Neuronal stem cell (in vitro differentiated cells): Measurements from ENCODE around the gene CD59.
A peak's percentile ranks its signal among the peaks of the same experiment; 100 is the strongest.

Source experiments
- DNase-seq: peaks from one replicate; pipeline ENCODE4 v3.0.0-alpha.2; 2013; ENCODE audit warnings: low spot score
- H2AFZ ChIP-seq: one replicate; pipeline ENCODE4 v1.6.1; 2013; ENCODE audit warnings: mild to moderate bottlenecking, low read length, inconsistent platforms
- H2AK5ac ChIP-seq: 2 replicates; pipeline ENCODE4 v1.6.1; 2013; ENCODE audit warnings: low read depth, mild to moderate bottlenecking, inconsistent platforms, low read length, moderate library complexity, mixed read lengths
- H2BK120ac ChIP-seq: 2 replicates; pipeline ENCODE4 v1.6.1; 2013; ENCODE audit warnings: low read depth, mild to moderate bottlenecking, inconsistent platforms, low read length, moderate library complexity, mixed read lengths
- H2BK12ac ChIP-seq: one replicate; pipeline ENCODE4 v1.6.1; 2013; ENCODE audit warnings: low read length, inconsistent platforms
- H2BK15ac ChIP-seq: 2 replicates; pipeline ENCODE4 v1.6.1; 2013; ENCODE audit warnings: mild to moderate bottlenecking, low read length, inconsistent platforms, mixed read lengths
- H2BK5ac ChIP-seq: one replicate; pipeline ENCODE4 v1.6.1; 2013; ENCODE audit warnings: inconsistent platforms, mild to moderate bottlenecking, low read length, moderate library complexity
- H3K14ac ChIP-seq: one replicate; pipeline ENCODE4 v1.6.1; 2013; ENCODE audit warnings: low read length, inconsistent platforms
- H3K18ac ChIP-seq: 2 replicates; pipeline ENCODE4 v1.6.1; 2013; ENCODE audit warnings: low read length, inconsistent platforms
- H3K23ac ChIP-seq: 2 replicates; pipeline ENCODE4 v1.6.1; 2013; ENCODE audit warnings: low read depth, mild to moderate bottlenecking, mixed read lengths, low read length, inconsistent platforms; ENCODE audit not compliant: poor library complexity
- H3K27ac ChIP-seq: replicated peaks from 3 replicates; pipeline ENCODE4 v1.5.1; 2013; ENCODE audit warnings: low read length, inconsistent platforms
- H3K27me3 ChIP-seq, 3 experiments: 2 replicates each; pipeline ENCODE4 v1.6.1; 2013; ENCODE audit warnings: low read length in 3 of 3, mild to moderate bottlenecking in 2 of 3, inconsistent platforms in 1 of 3, low read depth in 1 of 3, mixed read lengths in 1 of 3, moderate library complexity in 1 of 3; ENCODE audit not compliant: control insufficient read depth in 3 of 3, insufficient read depth in 3 of 3
- H3K36me3 ChIP-seq, 2 donors: replicated peaks in 1 of 2; 2 replicates each; pipeline ENCODE4 v1.6.1; 2013; ENCODE audit warnings: low read length in 2 of 2; ENCODE audit not compliant: control insufficient read depth in 2 of 2, insufficient read depth in 2 of 2
- H3K4ac ChIP-seq: 2 replicates; pipeline ENCODE4 v1.6.1; 2013; ENCODE audit warnings: inconsistent platforms, mild to moderate bottlenecking, low read length, moderate library complexity
- H3K4me1 ChIP-seq, 2 donors: 1 replicate in 1 of 2; 2 replicates in 1 of 2; pipeline ENCODE4 v1.6.1; 2013; ENCODE audit warnings: low read length in 2 of 2, low read depth in 1 of 2; ENCODE audit not compliant: control insufficient read depth in 2 of 2, insufficient read depth in 1 of 2
- H3K4me2 ChIP-seq: one replicate; pipeline ENCODE4 v1.6.1; 2013; ENCODE audit warnings: mild to moderate bottlenecking, low read length, inconsistent platforms; ENCODE audit not compliant: insufficient read depth, poor library complexity, severe bottlenecking
- H3K4me3 ChIP-seq, 2 donors: 2 replicates each; pipeline ENCODE4 v1.5.1; 2013; ENCODE audit warnings: low read length in 2 of 2, mild to moderate bottlenecking in 2 of 2, inconsistent platforms in 1 of 2, moderate library complexity in 1 of 2
- H3K79me1 ChIP-seq: one replicate; pipeline ENCODE4 v1.6.1; 2013; ENCODE audit warnings: low read depth, mild to moderate bottlenecking, inconsistent platforms, low read length, moderate library complexity
- H3K9ac ChIP-seq: one replicate; pipeline ENCODE4 v1.6.1; 2013; ENCODE audit warnings: mild to moderate bottlenecking, low read depth, low read length, inconsistent platforms; ENCODE audit not compliant: poor library complexity
- H3K9me3 ChIP-seq, 2 donors: replicated peaks in 1 of 2; 2 replicates each; pipeline versions ENCODE3 to v1.6.1; 2013; ENCODE audit warnings: low read length in 2 of 2, mild to moderate bottlenecking in 2 of 2, inconsistent platforms in 1 of 2, low read depth in 1 of 2, mixed read lengths in 1 of 2, moderate library complexity in 1 of 2; ENCODE audit not compliant: control insufficient read depth in 2 of 2, insufficient read depth in 1 of 2
- H4K8ac ChIP-seq: one replicate; pipeline ENCODE4 v1.6.1; 2013; ENCODE audit warnings: low read depth, mild to moderate bottlenecking, inconsistent platforms, low read length, moderate library complexity
- H4K91ac ChIP-seq: one replicate; pipeline ENCODE4 v1.6.1; 2013; ENCODE audit warnings: low read length, low read depth, mild to moderate bottlenecking, inconsistent platforms; ENCODE audit not compliant: poor library complexity
- WGBS, 2 donors: extraction: QIAGEN DNeasy Blood & Tissue Kit; methylation state at CpG; one replicate each; pipeline ENCODE4 v1.1.7; 2013; ENCODE audit warnings: missing lambda C conversion rate in 2 of 2, mixed read lengths in 1 of 2; ENCODE audit not compliant: insufficient read length in 2 of 2, insufficient replicate concordance in 1 of 2; ENCODE audit errors: extremely low coverage in 2 of 2; 5-methylcytosine and 5-hydroxymethylcytosine counted together

The CD59 gene

DNA sequence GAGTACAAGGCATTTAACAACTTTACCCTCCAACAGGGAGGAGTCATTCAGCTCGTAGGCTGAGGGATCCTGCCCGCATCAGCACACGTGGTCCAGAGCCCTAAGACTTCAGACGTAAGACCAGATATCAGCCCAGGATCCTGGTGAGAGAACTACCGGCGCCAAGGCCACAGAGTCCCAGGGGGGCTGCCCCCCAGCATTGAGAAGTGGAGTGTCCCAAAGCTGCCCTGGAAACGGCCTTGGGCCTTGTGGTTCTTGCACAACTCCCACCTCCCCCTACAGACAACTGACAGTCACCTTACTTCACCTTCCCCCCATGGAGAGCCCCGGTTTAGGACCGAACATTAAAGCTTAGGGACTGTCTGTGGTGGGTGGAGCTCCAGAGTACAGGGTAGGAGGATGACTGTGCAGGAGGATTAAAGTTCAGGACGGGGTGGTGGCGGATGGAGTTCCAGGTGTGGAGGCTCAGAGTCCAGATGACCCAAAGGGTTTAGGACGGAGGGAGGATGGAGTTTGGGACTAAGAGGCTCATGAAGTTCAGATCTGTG lies 36.6 kb downstream of the CD59 start:
- Histone ChIP-seq H2BK120ac (no peak overlapping the region), H3K9me3 (peaks cover 0 to 3% of the 10 kb centered on the region in 2 donors), H3K27me3 (no peaks in the 10 kb centered on the region), H3K18ac (no peak overlapping the region), H3K27ac (no peak overlapping the region), H3K9ac (no peak overlapping the region), H3K4me2 (no peak overlapping the region), H2BK5ac (no peak overlapping the region), H2AFZ (peak overlapping the region; percentile 92), H3K23ac (peak overlapping the region; percentile 29), H3K79me1 (no peaks in the 10 kb centered on the region), H3K4ac (no peak overlapping the region), H3K4me1 (peaks cover 11 to 15% of the 10 kb centered on the region in 2 donors), H3K36me3 (no peaks in the 10 kb centered on the region), H4K91ac (no peak overlapping the region), H3K4me3 (no peak overlapping the region), H3K14ac (no peak overlapping the region), H4K8ac (no peak overlapping the region), H2BK12ac (no peak overlapping the region), H2BK15ac (no peak overlapping the region), H2AK5ac (no peak overlapping the region)
- DNase-seq = no peak
- WGBS, 2 donors = no CpG with 5 or more reads among the region's 12 CpGs

DNA sequence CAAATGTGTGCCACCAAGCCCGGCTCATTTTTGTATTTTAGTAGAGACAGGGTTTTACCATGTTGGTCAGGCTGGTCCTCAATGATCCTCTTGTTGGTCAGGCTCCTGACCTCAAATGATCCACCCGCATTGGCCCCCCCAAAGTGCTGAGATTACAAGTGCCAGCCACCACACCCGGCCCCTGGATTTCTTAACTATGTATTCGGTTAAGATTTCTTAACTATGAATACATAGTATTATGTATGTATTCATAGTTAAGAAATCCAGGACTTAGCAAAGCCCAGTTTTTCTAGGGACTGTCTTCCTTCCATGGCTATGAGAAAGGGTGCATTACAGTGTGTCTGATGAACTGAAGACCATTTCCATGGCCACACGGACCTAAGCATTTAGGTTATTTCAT lies 37.3 kb downstream of the CD59 start:
- Histone ChIP-seq H3K4me3 (no peak overlapping the region), H2AK5ac (no peak overlapping the region), H3K36me3 (no peaks in the 10 kb centered on the region), H2AFZ (no peak overlapping the region), H3K4ac (no peak overlapping the region), H3K9me3 (peaks cover 0 to 3% of the 10 kb centered on the region in 2 donors), H3K23ac (no peak overlapping the region), H4K91ac (no peak overlapping the region), H3K27me3 (no peaks in the 10 kb centered on the region), H2BK120ac (no peak overlapping the region), H3K79me1 (no peaks in the 10 kb centered on the region), H3K14ac (no peak overlapping the region), H3K9ac (no peak overlapping the region), H3K18ac (no peak overlapping the region), H3K4me1 (peaks cover 11 to 15% of the 10 kb centered on the region in 2 donors), H3K27ac (no peak overlapping the region), H2BK12ac (no peak overlapping the region), H2BK5ac (no peak overlapping the region), H3K4me2 (no peak overlapping the region), H2BK15ac (no peak overlapping the region), H4K8ac (no peak overlapping the region)
- no CpG with 5 or more reads among the region's 5 CpGs for WGBS, 2 donors
- no peak for DNase-seq

DNA sequence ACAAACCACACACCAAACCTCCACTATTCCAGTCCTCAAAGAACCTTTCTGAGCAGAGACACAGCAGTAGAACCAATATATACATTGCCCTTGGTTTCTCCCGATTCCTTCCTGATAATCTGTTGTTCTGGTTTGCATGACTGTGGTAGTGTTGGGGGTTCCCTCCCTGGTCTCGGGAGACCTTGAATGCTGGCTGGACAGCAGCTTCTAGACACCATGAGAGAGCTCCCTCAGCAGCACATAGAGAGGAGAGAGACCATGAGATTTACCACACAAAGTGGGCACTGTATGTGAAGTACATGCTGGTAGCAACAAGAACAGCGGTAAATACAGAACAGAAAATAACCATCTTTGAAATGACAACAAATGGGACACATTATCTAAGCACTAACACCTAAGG lies 38.2 kb downstream of the CD59 start:
- DNase-seq = no peak
- H3K4me3 ChIP-seq = no peak overlapping the region
- no peaks in the 10 kb centered on the region for H3K79me1 ChIP-seq
- peaks cover 13 to 15% of the 10 kb centered on the region in 2 donors for H3K4me1 ChIP-seq
- H3K27ac ChIP-seq = no peak overlapping the region
- no peak overlapping the region for H2AFZ ChIP-seq
- H4K91ac ChIP-seq = no peak overlapping the region
- no peak overlapping the region for H2BK120ac ChIP-seq
- no peak overlapping the region for H3K23ac ChIP-seq
- H3K36me3 ChIP-seq = no peaks in the 10 kb centered on the region
- no peak overlapping the region for H4K8ac ChIP-seq
- H3K9ac ChIP-seq = no peak overlapping the region
- H2BK15ac ChIP-seq = no peak overlapping the region
- H3K14ac ChIP-seq = no peak overlapping the region
- WGBS, 2 donors = no CpG with 5 or more reads among the region's 3 CpGs
- no peak overlapping the region for H2BK12ac ChIP-seq
- no peak overlapping the region for H3K18ac ChIP-seq
- H3K9me3 ChIP-seq = peaks cover 0 to 3% of the 10 kb centered on the region in 2 donors
- H2AK5ac ChIP-seq = no peak overlapping the region
- no peaks in the 10 kb centered on the region for H3K27me3 ChIP-seq
- H3K4ac ChIP-seq = no peak overlapping the region
- H3K4me2 ChIP-seq = no peak overlapping the region
- no peak overlapping the region for H2BK5ac ChIP-seq

DNA sequence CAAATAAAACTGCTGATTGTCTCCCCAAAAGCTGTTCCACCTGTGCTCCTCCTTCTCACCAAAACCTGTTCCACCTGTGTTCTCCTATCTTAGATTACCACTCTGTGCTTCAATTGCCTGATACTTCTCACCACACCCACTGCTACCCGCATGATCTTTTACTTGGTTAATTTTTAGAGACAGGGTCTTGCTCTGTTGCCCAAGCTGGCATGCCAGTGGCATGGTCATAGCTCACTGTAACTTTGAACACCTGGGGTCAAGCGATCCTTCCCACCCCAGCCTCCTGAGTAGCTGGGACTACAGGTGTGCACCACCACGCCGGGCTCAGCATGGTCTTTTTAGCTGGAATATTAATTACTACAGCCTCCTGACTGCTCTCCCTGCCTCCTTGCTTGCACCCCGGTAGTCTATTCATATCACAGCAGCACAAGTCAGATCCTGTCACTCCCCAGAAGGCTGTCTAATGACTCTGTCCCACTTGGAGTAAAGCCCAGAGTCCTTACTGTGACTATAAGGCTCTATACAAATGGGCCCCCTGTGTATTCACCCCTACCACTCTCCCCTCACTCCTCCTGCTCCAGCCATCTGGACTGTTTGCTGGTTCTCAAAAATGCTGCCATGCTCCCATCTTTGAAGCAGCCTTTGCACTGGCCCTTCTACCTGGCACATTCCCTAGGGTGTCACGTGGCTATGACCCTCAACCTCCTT lies 39.1 kb downstream of the CD59 start:
- Histone ChIP-seq H3K4me3 (no peak overlapping the region), H3K36me3 (no peaks in the 10 kb centered on the region), H2AFZ (no peak overlapping the region), H3K4me2 (no peak overlapping the region), H3K4me1 (peaks cover 20 to 24% of the 10 kb centered on the region in 2 donors), H4K8ac (no peak overlapping the region), H3K14ac (no peak overlapping the region), H3K23ac (no peak overlapping the region), H3K27ac (no peak overlapping the region), H2BK12ac (no peak overlapping the region), H2BK15ac (no peak overlapping the region), H2AK5ac (no peak overlapping the region), H3K79me1 (no peaks in the 10 kb centered on the region), H3K4ac (no peak overlapping the region), H2BK120ac (no peak overlapping the region), H3K9me3 (peaks cover 0 to 3% of the 10 kb centered on the region in 2 donors), H3K9ac (no peak overlapping the region), H3K18ac (no peak overlapping the region), H2BK5ac (no peak overlapping the region), H3K27me3 (no peaks in the 10 kb centered on the region), H4K91ac (no peak overlapping the region)
- no peak for DNase-seq
- no CpG with 5 or more reads among the region's 6 CpGs for WGBS, 2 donors
